NCI-H2107 treated with DMSO at 0.1 percent for 48 hours (cell line): ENCODE measurements around the gene CUBN.

Experiments
- DNase-seq: peaks from one replicate; lab custom pipeline; 2025; ENCODE audit not compliant: unreplicated experiment; lab: John Stamatoyannopoulos, UW

Gene CUBN

GRCh38 chr10:17129741-17130140 is at the start of gene CUBN:
Gene CUBN (minus strand): TSS chr10:17129811. CDS start chr10:17129765, 46 bp downstream.
- DNase-seq, result no peak

GRCh38 chr10:17179002-17179401 is 49.4 kb upstream of the CUBN start:
- no peak for DNase-seq

GRCh38 chr10:17178006-17178405 is 48.4 kb upstream of the CUBN start:
- DNase-seq, result no peak

GRCh38 chr10:17177014-17177413 is 47.4 kb upstream of the CUBN start:
- DNase-seq, result no peak

GRCh38 chr10:17176091-17176490 is 46.5 kb upstream of the CUBN start:
- DNase-seq, result no peak

- DNase-seq, result no peak
Observed at GRCh38 chr10:17175551-17175950, 45.9 kb upstream of the CUBN start.

GRCh38 chr10:17174626-17175025 is 45.0 kb upstream of the CUBN start:
- no peak for DNase-seq

GRCh38 chr10:17171141-17171641 is 41.6 kb upstream of the CUBN start:
- no peak for DNase-seq

GRCh38 chr10:17169803-17170202 is 40.2 kb upstream of the CUBN start:
- DNase-seq, result no peak

- DNase-seq, result no peak
Observed at GRCh38 chr10:17166699-17167098, 37.1 kb upstream of the CUBN start.

GRCh38 chr10:17162828-17163227 is 33.2 kb upstream of the CUBN start:
- DNase-seq, result no peak

- DNase-seq, result no peak
Observed at GRCh38 chr10:17161775-17162174, 32.2 kb upstream of the CUBN start.

- no peak for DNase-seq
Observed at GRCh38 chr10:17157024-17157423, 27.4 kb upstream of the CUBN start.

GRCh38 chr10:17155826-17156225 is 26.2 kb upstream of the CUBN start:
- no peak for DNase-seq

GRCh38 chr10:17154116-17154515 is 24.5 kb upstream of the CUBN start:
- no peak for DNase-seq

- no peak for DNase-seq
Observed at GRCh38 chr10:17153321-17153720, 23.7 kb upstream of the CUBN start.

GRCh38 chr10:17151716-17152115 is 22.1 kb upstream of the CUBN start:
- DNase-seq, result no peak

GRCh38 chr10:17147884-17148489 is 18.4 kb upstream of the CUBN start:
- no peak for DNase-seq

- DNase-seq, result no peak
Observed at GRCh38 chr10:17146892-17147291, 17.3 kb upstream of the CUBN start.

- DNase-seq, result no peak
Observed at GRCh38 chr10:17145239-17145638, 15.6 kb upstream of the CUBN start.

GRCh38 chr10:17144757-17145156 is 15.1 kb upstream of the CUBN start:
- DNase-seq, result no peak

- DNase-seq, result no peak
Observed at GRCh38 chr10:17144032-17144431, 14.4 kb upstream of the CUBN start.

- no peak for DNase-seq
Observed at GRCh38 chr10:17143055-17143690, 13.6 kb upstream of the CUBN start.
